Posterior cingulate gyrus (tissue), 11 donors: ENCODE measurements around the gene RAD9B.

Source experiments
- DNase-seq, 10 donors: peaks; one replicate each; pipeline versions ENCODE4 v3.0.0 to v3.0.0-alpha.2; 2020 to 2021; ENCODE audit warnings: mixed read lengths in 3 of 10
- intact Hi-C: fragments of 100-400 bp; cut with DNase I; formaldehyde crosslinking; loops from one replicate; pipeline ENCODE4 v1.15.1; 2023

The RAD9B gene

GRCh38 chr12:110549716-110550115 is 47.6 kb downstream of the RAD9B start:
- no peak for DNase-seq
- intact Hi-C loops: no loop called here

GRCh38 chr12:110550981-110551380 is 48.9 kb downstream of the RAD9B start:
- intact Hi-C loops: no loop called here
- no peak for DNase-seq
